Left hindlimb (tissue), 1 donor: ENCODE data around the gene LYG1.

Source experiments
- DNase-seq: peaks from one replicate; pipeline ENCODE4 v3.0.0-alpha.2; 2018

LYG1 gene

DNA sequence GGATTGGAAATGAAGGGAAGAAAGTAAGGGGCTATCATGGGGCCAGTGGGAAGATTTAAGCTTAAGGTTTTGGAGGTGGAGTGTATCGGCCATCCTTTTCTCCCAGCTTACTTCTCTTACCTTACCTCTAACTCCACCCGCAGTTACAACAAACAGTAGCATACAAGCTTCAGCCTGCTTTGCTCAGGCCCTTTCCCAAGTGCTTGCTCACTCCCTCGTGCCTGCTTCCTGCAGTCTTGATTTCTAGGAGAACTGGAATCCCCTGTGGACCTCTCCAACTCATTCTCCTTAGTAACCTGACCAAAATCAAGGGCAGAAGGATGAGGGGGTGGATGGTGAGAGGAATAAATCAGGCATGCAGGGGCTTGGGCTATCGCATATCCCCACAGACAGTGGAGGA is 39.8 kb downstream of the LYG1 start:
- no peak for DNase-seq

- DNase-seq, result no peak
Measured at GRCh38 chr2:99260184-99260583, 40.8 kb downstream of the LYG1 start.

DNA sequence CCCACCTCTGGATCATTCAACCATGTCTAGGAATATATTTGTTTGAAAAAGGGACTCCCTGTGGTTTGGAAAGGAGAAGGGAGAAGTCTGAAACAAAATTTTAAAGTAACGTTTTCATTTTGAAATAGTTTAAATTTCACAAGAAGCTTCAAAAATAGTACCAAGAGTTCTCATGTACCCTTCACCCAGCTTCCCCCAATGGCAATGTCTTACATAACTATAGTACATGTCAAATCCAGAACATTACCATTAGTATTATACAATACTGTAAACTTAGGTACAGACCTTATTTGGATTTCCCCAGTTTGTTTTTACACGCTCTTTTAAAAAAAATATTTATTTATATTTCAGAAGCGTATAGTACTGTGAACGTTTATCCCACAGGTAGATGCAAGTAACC is 41.5 kb downstream of the LYG1 start:
- DNase-seq, result no peak

DNA sequence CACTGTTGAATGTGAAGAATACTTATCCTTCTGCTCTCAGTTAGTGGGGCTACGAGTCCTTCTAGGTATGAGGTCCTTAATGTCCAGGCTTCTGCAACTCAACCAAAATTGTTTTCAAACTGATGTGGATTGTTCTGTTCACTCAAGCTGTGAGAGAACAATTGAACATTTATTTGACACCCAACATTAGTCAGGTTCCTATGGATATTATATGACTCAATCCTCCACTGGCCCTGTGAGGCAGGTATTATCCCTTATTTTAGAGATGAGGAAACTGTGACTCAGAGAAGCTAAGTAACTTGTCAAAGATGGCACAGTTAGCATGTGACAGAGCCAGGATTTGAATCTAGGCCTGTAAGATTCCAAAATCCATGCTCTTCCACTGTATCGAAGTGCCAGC is 44.3 kb downstream of the LYG1 start:
- no peak for DNase-seq

GRCh38 chr2:99255491-99256318 is 45.3 kb downstream of the LYG1 start, which contains the start of gene LYG2:
TSS of gene LYG2 (minus strand) at chr2:99255666. CDS start at chr2:99254260, 1,406 bp downstream.
- no peak for DNase-seq

DNA sequence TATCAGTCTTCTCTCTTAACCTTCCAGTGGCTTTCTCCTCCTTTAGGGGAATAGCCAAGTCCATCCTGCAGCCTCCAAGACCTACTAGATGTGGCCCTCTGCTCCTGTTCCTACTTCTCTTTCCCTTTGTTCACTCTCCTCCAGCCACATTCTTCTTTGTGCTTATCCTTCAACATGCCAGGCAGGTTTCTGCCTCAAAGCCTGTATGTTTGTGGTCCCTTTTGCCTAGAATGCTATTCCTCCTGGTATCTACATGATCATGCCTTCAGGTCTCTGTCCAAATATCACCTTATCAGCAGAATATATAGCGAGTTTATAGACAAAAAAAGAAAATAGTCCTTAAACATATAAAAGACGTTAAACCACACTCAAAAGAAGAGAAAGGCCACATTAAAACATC is 51.0 kb downstream of the LYG1 start:
- no peak for DNase-seq

DNA sequence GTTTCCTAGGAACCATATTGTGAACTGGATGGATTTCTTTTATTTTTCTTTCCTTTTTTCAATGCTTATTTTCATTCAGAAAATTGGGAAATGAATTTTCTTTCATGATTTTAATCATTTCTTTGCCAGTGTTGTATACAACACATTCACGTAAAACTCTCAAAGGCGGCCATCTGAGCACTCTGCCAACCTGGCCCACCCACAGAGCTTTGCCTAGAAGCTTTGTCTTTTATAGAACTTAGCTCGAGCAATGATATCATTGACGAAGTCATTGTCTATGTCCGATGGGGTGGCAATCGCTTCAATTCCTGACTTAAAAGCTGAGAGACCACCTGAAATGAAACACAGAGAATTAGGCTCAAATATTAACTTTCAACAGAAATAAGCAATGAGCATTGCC is 58.8 kb downstream of the LYG1 start:
- DNase-seq, result no peak

DNA sequence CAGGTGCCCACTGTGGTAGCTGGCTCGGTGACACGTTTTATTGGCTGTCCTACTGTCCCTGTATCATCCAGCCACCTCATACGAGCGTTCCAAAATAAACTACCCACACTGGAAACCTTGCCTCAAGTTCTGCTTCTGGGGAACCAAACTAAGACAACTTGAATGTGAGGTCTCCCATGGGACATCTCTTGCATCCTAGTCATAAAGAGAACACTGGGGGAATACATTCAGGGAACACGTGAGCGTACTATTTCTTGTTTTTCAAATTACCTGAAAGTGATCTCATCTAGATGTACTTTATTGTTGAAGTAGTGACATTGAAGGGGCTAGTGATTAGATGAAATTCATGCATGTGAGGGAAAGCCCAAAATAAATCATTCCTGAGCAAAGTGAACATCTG is 60.6 kb downstream of the LYG1 start:
- no peak for DNase-seq

DNA sequence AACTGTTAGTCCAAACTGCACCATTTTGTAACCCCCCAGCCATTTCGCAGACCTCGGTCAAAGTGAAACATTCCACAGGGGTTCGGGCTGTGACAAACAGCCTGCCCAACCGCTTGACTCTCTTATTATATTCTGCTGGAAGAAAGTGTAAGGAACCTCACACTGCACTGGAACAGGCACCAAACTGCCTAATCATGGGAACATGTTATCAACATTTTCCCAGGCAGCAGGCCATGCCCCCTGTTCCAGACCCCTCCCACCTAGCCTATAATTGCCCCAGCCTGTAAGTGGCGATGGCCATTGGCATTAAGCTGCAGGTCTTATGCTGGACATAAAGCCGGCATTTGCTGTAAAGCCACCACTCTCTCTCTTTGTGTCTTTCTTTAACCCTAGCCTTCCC is 62.4 kb downstream of the LYG1 start:
- DNase-seq, result no peak
